NK-92 (cell line): Measurements from ENCODE around the gene CHERP.
"Not testable (repeated sequence)": the region's sequence is repeated elsewhere in the genome, so short reads cannot be mapped to it uniquely, and the experiment has no call there.

ENCODE experiments used
- DNase-seq: peaks from one replicate; lab custom pipeline; 2025; ENCODE audit not compliant: unreplicated experiment; lab: John Stamatoyannopoulos, UW

Gene CHERP

DNA sequence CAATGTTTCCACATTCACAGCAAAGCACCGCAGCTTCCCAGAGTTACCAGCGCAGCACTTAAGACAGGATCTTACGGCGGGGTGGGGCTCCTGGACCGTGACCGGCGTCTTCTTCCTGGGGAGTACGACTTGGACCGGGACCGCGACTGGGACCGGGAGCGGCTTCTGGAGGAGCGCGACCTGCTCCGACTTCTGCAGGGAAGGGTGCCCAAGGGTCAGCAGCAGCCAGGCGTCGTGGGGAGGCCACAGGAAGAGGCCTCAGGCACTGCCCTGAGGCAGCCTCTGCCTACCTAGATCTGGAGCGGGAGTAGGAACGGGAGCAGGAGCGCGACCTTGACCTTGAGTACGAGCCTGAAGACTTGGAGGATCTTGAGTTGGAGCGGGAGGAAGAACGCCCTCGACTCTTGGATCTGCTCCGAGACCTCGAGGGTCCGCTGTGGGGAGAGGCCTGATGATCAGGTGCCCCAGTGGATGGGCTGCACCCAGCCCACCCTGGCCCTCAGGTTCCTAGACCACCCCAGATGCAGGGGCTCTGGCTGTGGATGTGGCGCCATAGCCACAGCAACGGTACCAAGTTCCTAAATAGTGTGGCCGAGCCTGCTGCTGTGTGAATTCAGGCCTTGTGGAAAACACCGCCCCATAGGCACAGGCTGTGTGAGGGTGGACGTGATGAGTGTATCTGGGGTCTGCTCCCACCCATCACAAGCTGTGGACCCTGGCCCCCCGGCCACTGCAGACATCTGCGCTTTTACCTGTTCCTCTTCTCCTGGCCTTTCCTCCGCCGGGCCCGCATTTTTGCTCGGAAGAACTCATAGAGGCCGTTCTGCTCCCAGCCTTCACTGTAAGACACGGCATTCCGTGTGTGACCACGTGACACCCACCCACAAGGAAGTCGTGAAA, 21.9 kb downstream of the CHERP start:
- DNase-seq: no peak

DNA sequence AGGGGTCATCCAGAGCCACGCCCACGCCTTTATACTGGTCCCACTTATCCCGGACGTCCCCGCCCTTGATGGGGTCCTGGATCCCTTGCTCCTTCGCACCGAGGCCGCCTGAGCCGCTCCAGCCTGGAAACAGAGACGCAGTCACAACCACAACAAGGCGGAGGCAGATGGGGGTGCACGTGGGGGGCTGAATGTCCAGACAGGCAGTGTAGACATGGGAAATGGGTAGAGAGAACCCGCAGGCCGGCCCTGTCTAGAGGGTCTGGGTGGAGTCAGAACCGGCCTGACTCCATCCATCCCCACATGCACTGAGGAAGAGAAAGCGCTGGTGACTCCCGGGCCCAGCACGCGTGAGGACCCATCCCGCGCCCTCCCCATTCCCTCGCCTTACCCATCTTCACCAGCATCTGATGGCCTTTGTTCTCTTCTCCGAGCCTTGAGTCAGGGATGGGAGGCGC, 23.0 kb downstream of the CHERP start:
- no peak for DNase-seq

DNA sequence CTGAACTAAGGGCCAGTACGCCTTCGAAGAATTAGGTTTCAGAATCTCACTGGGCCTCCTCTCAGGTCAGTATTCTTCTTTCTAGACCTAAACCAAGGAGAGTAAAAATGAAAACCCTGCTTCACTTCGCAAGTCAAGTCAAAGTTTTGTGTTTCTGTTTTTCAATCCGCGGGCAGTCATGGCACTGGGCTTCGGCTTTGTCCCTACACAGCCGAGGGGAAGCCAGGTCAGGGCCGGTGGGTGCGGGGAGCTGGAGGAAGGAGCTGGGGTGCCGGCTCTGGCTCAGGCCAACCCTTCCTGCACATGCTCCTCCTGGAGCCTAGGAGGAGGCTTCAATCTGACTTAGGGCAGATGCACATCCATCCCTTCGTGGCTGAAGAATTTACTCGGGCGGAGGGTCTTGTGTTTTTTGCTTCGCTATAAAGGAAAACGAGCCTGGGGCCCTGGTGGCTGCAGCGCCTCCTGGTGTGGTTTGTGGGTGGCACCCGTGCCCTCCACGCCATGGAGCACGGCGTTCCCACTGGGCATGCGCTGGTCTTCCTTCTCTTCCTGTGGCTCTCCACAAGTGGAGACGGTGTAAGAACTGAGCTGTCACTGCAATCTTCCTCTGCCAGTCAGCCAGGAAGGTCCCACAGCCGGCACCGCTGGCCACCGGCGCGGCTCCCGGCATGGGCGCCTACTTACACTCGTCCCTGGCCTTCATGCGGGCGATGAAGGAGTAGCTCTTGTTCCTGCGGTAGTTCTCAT, 23.6 kb downstream of the CHERP start:
- no peak for DNase-seq

DNA sequence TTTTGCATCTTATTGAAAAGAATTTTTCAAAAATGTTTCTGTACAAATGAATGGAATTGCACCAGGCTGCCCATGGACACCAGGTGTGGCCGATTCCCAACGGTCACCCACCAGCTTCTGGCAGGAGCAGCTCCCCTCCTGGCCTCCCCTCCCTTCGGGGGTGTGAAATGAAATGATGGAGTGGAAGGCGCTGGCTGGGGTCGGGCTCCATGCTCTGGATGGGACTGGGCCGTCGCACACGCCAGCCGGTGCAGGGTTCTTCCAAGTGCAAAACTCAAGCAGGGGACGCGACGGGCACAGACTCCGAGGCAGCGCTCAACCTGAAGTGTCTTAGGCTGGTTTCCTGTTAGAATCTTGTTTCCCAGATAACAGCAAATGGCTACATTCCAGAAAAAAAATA, 24.2 kb downstream of the CHERP start:
- no peak for DNase-seq

DNA sequence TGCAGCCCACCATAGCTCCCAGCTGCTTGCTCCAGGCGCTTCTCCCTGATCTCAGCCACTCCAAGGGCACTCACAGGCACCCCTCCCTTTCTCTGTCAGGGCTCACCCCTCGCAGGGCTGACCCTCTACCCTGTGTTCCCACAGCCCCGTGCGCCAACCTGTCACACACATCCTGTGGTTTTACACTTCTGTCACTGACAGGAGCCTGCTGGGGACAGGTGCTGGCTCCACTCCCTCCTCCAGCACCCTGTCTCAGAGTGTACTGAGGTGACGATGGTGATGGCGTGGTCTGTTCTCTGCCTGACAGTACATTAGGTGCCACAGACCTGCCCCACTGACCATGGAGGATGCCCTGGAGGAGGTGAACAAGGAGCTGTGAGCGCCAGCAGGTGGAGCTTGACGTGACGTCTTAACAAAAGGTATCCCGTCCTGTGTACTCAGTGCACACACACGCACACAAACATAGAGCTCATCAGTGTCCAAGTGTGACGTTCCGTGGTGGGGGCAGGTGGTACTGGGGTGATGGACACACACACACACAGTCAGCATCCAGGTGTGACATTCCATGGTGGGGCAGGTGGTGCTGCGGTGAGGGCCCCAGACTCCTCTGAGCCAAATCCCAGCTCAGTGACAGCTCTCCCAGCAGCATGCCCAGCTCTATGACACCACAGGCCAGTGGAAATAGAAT, 25.2 kb downstream of the CHERP start:
- DNase-seq: no peak

DNA sequence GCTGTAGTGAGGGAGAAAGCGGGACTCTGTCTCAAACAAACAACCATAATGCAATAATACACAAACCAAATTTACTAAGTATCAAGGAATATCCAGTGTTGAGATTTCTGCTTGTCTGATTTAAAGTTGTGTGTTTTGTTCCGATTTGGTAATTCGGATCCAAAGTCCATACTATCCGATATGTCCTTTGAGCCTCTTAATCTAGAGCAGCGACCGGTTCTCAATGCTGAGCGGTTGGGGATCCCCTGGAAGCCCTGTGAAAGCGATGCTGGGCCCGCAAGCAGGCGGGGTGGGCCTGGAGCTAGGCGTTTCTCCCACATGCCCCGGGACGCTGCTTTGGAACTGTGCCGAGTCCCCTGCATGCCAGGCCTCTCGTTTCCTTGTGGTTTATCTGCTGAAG, 25.9 kb downstream of the CHERP start:
- DNase-seq: no peak

DNA sequence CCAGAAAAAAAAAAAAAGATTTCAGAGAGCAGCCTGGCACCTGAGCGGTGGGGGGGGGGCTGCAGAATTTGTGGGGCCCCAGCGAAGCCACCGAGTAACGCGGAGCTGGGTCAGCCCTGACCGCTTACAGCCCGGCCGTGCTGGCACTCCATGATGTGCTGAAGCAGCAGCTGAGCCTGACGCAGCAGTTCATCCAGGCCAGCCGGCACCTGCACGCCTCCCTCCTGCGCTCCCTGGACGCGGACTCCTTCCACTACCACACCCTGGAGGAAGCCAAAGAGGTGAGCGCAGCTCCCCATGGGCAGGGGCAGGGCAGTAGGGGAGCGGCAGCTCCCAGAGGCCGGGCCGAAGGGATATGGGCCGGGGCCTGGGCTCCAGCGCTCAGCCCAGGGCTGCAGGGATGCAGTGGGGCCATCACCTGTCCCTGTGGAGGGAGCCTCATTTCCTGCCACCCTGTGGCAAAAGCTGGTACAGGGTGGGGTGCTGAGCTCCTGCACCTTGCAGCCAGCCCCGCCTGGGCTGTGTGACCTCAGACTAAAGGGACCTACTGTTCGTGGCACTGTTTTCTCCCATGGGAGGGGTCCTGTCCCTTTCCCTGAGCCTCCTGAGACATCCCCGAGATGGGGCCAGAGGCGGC, 27.7 kb downstream of the CHERP start:
- DNase-seq: no peak

DNA sequence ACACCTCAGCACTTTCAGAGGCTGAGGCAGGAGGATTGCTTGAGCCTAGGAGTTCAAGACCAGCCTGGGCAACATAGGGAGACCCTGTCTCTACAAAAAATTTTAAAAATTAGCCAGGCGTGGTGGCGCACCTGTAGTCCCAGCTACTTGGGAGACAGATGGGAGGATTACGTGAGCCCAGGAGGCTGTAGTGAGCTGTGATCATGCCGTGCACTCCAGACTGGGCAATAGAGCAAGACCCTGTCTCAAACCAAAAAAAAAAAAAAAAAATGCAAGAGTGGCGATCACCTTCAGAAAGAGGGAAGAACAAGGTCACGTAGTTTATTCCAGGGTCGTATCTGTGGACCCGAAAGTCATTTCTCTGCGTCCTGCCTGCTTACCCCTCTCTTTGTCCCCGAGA, 29.6 kb downstream of the CHERP start:
- not testable (repeated sequence) for DNase-seq

DNA sequence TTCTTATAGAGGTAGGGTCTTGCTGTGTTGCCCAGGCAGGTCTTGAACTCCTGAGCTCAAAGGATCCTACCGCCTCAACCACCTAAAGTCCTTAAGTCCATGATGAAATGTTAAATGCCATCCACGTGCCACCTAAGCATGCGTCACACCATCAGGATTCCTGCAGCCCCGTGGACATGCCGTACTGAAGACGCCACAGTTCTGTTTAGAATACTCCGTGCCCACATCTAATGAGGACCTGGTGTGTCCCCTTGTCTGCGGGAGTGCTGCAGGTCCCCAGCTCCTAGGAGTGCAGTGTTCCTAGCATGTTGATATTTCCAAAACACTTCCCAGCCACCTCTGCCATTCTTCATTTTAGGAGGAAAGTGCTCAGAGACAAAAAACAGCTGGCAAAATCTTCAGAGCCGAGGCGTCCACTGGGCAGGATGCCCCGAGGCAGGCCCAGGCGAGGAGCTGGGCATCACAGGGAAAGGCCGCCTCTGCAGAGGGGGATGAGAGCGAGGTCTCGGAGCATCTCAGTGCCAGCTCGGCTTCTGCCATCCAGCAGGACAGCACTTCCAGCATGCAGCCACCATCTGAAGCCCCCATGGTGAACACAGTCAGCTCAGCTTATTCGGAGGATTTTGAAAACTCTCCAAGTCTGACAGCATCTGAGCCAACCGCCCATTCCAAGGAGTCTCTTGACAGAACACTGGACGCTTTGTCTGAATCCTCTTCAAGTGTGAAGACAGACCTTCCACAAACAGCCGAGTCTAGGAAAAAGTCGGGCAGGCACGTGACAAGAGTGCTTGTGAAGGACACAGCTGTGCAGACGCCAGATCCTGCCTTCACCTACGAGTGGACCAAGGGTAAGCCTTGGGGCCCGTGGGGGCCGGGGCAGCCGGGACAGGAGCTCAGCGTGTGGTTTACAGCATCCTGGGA, 32.8 kb downstream of the CHERP start:
- DNase-seq: no peak

DNA sequence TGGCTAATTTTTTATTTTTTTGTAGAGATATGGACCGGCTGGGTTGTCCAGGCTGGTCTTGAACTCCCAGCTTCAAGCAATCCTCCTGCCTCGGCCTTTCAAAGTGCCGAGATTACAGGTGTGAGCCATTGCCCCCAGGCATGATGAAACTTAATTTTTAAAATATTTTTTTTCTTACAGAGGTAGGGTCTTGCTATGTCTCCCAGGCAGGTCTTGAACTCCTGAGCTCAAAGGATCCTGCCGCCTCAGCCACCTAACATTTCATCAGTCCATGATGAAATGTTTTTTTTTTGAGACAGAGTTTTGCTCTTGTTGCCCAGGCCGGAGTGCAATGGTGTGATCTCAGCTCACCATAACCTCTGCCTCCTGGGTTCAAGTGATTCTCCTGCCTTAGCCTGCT, 33.7 kb downstream of the CHERP start:
- DNase-seq: no peak

DNA sequence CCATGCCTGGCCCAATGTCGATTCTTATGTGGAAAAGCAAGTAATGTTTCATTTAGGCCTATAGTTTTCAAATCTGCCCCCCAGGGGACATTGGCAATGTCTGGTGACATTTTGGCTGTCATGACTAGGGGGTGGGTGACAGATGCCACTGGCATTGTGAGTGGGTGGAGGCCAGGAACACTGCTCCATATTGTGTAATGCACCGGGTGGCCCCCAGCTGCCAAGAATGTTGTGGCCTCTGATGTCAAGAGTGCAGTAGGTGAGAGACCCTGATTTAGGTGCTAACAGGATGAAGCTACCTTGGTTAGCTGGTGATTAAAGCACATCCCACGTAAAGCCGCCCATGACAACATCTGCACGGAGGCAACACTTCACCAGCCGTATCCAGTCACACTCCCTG, 35.3 kb downstream of the CHERP start:
- no peak for DNase-seq

DNA sequence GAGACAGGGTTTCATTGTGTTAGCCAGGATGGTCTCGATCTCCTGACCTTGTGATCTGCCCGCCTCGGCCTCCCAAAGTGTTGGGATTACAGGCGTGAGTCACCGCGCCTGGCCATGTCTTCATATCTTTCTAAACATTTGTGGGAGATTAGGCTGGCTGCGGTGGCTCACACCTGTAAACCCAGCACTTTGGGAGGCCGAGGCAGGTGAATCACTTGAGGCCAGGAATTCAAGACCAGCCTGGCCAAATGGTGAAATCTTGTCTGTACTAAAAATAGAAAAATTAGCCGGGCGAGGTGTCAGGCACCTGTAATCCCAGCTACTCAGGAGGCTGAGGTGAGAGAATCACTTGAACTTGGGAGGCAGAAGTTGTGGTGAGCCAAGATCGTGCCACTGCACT, 36.1 kb downstream of the CHERP start:
- not testable (repeated sequence) for DNase-seq

DNA sequence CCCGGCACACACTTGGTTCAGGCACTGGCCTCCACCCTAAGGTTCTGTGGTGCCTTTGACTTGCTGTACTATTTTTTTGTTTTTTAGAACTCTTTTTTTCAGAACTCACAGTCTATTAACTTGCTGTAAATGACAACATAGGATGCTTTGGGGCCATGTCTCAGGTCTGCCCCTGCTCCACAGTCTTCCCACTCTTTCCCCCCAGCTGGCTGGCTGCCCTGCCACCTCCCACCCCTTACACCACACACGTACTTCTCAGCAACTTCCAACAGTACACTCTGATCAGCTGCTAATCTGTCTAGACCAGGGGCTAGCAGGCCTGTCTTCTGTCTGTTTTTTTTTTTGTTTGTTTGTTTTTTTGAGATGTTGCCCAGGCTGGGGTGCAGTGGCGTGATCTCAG, 38.0 kb downstream of the CHERP start:
- DNase-seq: no peak

DNA sequence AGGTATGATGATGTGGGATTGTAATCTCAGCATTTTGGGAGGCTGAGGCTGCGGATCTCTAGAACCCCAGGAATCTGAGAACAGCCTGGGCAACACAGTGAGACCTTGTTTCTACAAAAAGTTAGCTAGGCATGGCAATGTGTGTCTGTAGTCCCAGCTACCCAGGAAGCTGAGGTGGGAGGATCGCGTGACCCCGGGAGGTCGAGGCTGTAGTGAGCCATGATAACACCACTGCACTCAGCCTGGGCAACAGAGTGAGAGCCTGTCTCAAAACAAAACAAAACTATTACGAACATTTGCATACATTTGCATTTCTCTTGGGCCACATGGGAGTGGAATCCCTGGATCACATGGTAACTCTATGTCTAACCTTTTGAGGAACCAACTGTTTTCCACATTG, 44.4 kb downstream of the CHERP start:
- no peak for DNase-seq

DNA sequence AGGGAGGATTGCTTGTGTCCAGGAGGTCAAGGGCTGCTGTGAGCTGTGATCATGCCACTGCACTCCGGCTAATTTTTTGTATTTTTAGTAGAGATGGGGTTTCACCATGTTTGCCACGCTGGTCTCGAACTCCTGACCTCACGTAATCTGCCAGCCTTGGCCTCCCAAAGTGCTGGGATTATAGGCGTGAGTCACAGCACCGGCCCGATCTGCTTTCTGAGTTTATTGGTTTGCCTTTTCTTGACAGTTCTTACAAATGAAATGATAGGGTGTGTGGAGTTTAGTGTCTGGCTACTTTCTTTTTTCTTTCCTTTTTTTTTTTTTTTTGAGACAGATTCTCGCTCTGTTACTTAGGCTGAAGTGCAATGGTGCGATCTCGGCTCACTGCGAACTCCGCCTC, 45.2 kb downstream of the CHERP start:
- DNase-seq: no peak

DNA sequence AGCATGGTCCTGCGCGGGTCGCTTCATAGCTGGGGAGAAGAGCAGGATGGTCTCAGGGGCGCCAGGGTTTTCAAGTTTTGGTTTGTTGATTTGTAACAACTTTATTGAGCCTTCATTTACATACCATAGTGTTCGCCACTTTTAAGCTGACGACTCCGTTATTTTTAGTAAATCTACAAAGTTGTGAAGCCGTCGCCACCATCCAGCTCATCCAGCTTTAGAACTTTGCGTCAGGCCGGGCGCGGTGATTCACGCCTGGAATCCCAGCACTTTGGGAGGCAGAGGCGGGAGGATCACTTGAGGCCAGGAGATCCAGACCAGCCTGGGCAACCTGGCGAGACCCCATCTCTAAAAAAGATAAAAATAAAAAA, 45.6 kb downstream of the CHERP start:
- DNase-seq: no peak

DNA sequence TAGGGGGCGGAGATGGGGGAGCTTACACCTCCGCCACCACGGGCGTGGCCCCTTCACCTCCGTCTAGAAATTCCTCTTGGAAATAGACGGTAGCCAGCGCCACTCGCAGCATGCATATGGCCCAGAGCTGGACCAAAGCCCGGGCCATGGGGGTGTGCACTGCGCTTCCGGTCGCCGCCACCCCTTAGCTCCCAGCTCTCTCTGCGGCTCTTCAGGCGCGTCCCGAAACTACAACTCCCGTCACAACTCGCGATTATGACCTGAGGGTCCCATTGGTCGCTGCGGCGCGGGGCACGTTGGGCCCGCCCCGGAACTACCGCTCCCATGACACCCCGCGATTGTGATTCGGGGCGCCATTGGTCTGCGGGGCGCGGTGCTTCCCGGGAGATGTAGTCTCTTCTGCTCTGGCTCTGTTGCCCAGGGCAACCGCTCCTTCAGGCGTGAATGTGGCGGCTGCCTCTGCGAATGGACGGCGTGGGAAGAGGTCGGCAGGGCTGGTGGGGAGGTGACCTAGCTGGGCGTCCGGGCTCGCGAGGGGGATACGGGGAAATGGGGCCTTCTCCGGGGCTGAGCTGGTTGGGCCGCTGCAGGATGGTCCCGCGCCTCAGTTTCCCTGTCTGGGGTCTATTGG, 46.1 kb downstream of the CHERP start, which contains the start of the genes C19orf44 and CALR3:
Gene C19orf44 (plus strand): TSS at position 413 of the 631 bp plus-strand sequence. CDS start 4,399 bp downstream, outside the sequence.
Gene CALR3 (minus strand): TSS at position 186 of the 631 bp plus-strand sequence. CDS start 38 bp downstream, at position 148.
- DNase-seq: peak; percentile 80

DNA sequence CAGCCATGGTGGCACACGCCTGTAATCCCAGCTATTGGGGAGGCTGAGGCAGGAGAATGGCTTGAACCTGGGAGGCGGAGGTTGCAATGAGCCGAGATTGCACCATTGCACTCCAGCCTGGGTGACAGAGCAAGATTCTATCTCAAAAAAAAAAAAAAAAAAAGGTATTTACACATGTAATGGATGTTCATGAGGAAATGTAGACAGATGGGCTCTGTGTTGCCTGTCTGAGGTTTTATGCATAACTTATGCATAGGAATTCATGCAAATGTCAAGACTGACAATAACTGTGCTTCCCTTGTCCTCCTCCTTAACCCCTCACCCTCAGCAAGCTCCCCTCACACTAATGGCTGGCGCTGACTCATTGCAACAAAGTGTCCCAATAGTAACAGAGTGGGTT, 55.8 kb downstream of the CHERP start:
- not testable (repeated sequence) for DNase-seq

DNA sequence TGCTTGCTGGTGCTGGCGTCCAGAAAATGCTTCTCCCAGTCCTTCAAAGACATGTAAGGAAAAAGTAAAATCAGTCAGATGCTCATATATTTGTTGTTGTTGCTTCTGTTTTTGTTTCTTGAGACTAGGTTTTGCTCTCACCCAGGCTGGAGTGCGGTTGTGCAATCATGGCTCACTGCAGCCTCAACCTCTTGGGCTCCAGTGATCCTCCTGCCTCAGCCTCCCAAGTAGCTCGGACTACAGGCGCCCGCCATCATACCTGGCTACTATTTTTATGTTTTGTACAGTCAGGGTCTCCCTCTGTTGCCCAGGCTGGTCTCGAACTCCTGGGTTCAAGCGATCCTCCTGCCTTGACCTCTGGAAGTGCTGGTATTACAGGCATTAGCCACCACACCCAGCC, 59.5 kb downstream of the CHERP start:
- no peak for DNase-seq
